Posterior vena cava (tissue), 2 donors: ENCODE results near the gene ACTN2. TPM values are rescaled to one million over a fixed set of nuclear protein-coding genes. Genes with fewer than 3 reads are reported as not detected.

Experiments used
- DNase-seq: peaks from one replicate; pipeline ENCODE4 v3.0.0-alpha.2; 2020; ENCODE audit warnings: low spot score
- intact Hi-C, 2 donors: fragments of 100-400 bp; cut with DNase I; formaldehyde crosslinking; loops; one replicate each; pipeline versions ENCODE4 v1.14.1 to v1.14.2; 2022 to 2023
- total RNA-seq, 2 donors: library from RNA; stranded (reverse); fragmentation: NEBNext Ultra II Directional; extraction: Animal tissue kit (Norgen Biotek cat#: 25700); gene quantifications; one replicate each; pipeline ENCODE4 v1.2.1, GENCODE V29; 2021
- donor health status: DM: yes; HTN: yes; CAD: no.
- donor health status: DM: yes; HTN: yes; CAD: no.

The ACTN2 gene
- total RNA-seq, 2 donors from 2014 or later = 3.7 to 7.4 TPM

GRCh38 chr1:236688705-236689104 lies 2.4 kb downstream of the ACTN2 start:
- intact Hi-C loops = no loop called here
- no peak for DNase-seq

GRCh38 chr1:236689713-236690569 lies 3.6 kb downstream of the ACTN2 start:
- DNase-seq = no peak
- intact Hi-C loops = no loop called here

GRCh38 chr1:236691348-236691747 lies 5.0 kb downstream of the ACTN2 start:
- intact Hi-C loops = no loop called here
- no peak for DNase-seq

GRCh38 chr1:236692128-236692527 lies 5.8 kb downstream of the ACTN2 start:
- intact Hi-C loops = no loop called here
- no peak for DNase-seq

- no peak for DNase-seq
- intact Hi-C loops = no loop called here
Observed at GRCh38 chr1:236692742-236693141, 6.4 kb downstream of the ACTN2 start.

GRCh38 chr1:236699366-236699765 lies 13.1 kb downstream of the ACTN2 start:
- no peak for DNase-seq
- intact Hi-C loops = no loop called here

GRCh38 chr1:236700903-236701302 lies 14.6 kb downstream of the ACTN2 start:
- DNase-seq = no peak
- intact Hi-C loops = no loop called here

GRCh38 chr1:236701782-236702181 lies 15.5 kb downstream of the ACTN2 start:
- intact Hi-C loops = no loop called here
- DNase-seq = no peak

GRCh38 chr1:236702791-236703394 lies 16.6 kb downstream of the ACTN2 start:
- no peak for DNase-seq
- intact Hi-C loops = no loop called here

- DNase-seq = no peak
- intact Hi-C loops = no loop called here
Observed at GRCh38 chr1:236705771-236706170, 19.5 kb downstream of the ACTN2 start.

GRCh38 chr1:236706183-236706582 lies 19.9 kb downstream of the ACTN2 start:
- DNase-seq = no peak
- intact Hi-C loops = no loop called here

GRCh38 chr1:236710328-236710892 lies 24.1 kb downstream of the ACTN2 start:
- intact Hi-C loops = no loop called here
- DNase-seq = no peak

- no peak for DNase-seq
- intact Hi-C loops = no loop called here
Observed at GRCh38 chr1:236716160-236716559, 29.9 kb downstream of the ACTN2 start.

- intact Hi-C loops = no loop called here
- no peak for DNase-seq
Observed at GRCh38 chr1:236717811-236718210, 31.5 kb downstream of the ACTN2 start.

- intact Hi-C loops = no loop called here
- DNase-seq = no peak
Observed at GRCh38 chr1:236718328-236718727, 32.0 kb downstream of the ACTN2 start.

GRCh38 chr1:236720206-236720605 lies 33.9 kb downstream of the ACTN2 start:
- intact Hi-C loops = no loop called here
- no peak for DNase-seq

GRCh38 chr1:236720611-236721010 lies 34.3 kb downstream of the ACTN2 start:
- intact Hi-C loops = no loop called here
- DNase-seq = no peak

- intact Hi-C loops = no loop called here
- no peak for DNase-seq
Observed at GRCh38 chr1:236724049-236724448, 37.8 kb downstream of the ACTN2 start.

GRCh38 chr1:236724506-236724905 lies 38.2 kb downstream of the ACTN2 start:
- DNase-seq = no peak
- intact Hi-C loops = no loop called here

- intact Hi-C loops = no loop called here
- DNase-seq = no peak
Observed at GRCh38 chr1:236725668-236726067, 39.4 kb downstream of the ACTN2 start.

GRCh38 chr1:236727521-236727920 lies 41.2 kb downstream of the ACTN2 start:
- intact Hi-C loops = no loop called here
- no peak for DNase-seq
